Measurements from ENCODE around the gene EPHA7. TPM values are rescaled to one million over a fixed set of nuclear protein-coding genes. Genes with fewer than 3 reads are reported as not detected.

The EPHA7 gene
- total and polyA plus RNA-seq, 7 donors, result 0.01 to 0.75 (median 0.10) TPM

DNA sequence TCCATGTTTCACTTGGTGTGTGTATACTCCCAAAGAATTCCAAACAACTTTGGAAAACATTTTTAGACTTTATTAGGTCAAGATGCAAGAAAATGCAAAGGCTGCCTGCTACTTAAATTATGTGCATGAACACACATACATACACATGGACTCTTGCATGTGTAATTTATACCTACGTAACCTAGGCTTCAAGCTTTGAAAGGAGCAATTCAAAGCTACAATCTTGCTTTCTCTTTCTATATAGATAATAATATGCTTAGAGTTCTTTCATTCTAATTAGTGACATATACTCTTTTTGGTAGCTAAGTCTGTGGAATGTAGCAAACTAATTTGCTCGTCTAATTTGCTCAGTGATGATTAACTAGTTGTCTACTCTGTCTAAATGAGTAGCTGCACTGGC, 146.5 kb downstream of the EPHA7 start:
- Histone ChIP-seq H3K27ac (no peak overlapping the region), H3K36me3 (ENCODE audit: insufficient read depth in 1 of 2, low read depth in 1 of 2) (no peaks in the 10 kb centered on the region), H3K4me3 (no peak overlapping the region), H3K4me1 (no peaks in the 10 kb centered on the region), H3K27me3 (ENCODE audit: insufficient read depth in 3 of 3, low read length in 2 of 3) (no peaks in the 10 kb centered on the region), H3K9me3 (no peaks in the 10 kb centered on the region)
- DNase-seq (no peak), ATAC-seq (no peak)
- intact Hi-C loops (cut with DNase I), result no loop called here
- WGBS, 3 donors, result 62 to 76% (median 73%) methylated on average over 2 of the region's 2 CpGs
- TF ChIP-seq, protein P1, sequence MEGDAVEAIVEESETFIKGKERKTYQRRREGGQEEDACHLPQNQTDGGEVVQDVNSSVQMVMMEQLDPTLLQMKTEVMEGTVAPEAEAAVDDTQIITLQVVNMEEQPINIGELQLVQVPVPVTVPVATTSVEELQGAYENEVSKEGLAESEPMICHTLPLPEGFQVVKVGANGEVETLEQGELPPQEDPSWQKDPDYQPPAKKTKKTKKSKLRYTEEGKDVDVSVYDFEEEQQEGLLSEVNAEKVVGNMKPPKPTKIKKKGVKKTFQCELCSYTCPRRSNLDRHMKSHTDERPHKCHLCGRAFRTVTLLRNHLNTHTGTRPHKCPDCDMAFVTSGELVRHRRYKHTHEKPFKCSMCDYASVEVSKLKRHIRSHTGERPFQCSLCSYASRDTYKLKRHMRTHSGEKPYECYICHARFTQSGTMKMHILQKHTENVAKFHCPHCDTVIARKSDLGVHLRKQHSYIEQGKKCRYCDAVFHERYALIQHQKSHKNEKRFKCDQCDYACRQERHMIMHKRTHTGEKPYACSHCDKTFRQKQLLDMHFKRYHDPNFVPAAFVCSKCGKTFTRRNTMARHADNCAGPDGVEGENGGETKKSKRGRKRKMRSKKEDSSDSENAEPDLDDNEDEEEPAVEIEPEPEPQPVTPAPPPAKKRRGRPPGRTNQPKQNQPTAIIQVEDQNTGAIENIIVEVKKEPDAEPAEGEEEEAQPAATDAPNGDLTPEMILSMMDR (IDR thresholded peaks at IDR 0.05), result no peak

DNA sequence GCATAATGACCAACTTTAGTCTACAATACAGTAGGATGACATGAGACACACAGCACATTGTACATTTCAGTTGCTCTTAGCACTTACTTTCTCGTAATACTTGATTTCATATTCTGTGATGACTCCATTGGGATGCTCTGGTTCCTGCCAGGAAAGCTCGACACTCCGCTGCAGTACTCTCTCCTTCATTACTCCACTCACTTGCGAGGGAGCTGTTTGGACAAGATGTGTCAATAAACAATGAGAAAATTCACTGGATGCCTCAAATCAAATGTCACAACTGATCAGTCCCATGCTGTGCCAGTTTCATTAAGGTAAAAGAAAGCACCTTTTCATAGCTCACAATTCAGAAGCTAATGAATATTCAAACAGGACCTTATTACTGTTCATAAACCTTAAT, 147.1 kb downstream of the EPHA7 start:
- H3K27ac ChIP-seq, result no peak overlapping the region
- intact Hi-C loops (cut with DNase I), result no loop called here
- TF ChIP-seq, protein P1 (IDR thresholded peaks at IDR 0.05), result no peak
- H3K9me3 ChIP-seq, result no peaks in the 10 kb centered on the region
- DNase-seq, result no peak
- H3K4me3 ChIP-seq, result no peak overlapping the region
- ATAC-seq, result no peak
- 69 to 82% (median 77%) methylated on average over 4 of the region's 4 CpGs for WGBS, 3 donors
- H3K4me1 ChIP-seq, result no peaks in the 10 kb centered on the region
- no peaks in the 10 kb centered on the region for H3K27me3 ChIP-seq (ENCODE audit: insufficient read depth in 3 of 3, low read length in 2 of 3)
- no peaks in the 10 kb centered on the region for H3K36me3 ChIP-seq (ENCODE audit: insufficient read depth in 1 of 2, low read depth in 1 of 2)

DNA sequence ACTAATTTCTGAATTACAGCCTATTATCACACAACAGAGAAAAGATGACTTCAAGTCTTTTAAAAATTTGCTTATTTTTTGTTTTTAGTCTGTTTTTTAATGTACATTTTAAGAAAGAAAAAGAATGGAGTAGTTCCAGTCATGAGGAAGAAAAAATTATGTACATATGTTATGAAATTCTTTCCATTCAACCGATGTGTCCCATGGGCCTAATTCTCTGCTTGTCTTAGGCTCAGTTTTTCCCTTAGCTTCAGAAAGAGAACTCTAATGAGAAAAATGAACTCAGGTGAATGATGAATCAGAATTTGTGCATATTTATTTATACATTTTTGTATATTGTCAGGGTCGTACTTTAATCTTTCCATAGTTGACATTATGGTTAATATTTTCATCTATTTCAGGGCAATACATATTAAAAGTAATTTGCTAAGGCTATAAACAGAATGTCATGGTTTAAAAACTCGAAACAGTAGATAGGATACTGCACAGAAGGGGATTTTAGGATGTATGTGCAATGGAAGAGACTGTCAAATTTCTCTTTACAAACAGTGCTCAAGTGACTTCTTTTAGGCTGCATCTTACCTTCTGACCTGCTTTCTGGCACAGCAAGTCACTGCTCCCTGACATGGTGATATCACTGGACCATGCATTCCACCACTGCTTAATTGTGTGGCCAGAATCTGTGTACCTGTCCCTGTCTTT, 153.1 kb downstream of the EPHA7 start:
- Histone ChIP-seq H3K4me3 (no peak overlapping the region), H3K27me3 (ENCODE audit: insufficient read depth in 3 of 3, low read length in 2 of 3) (no peaks in the 10 kb centered on the region), H3K27ac (no peak overlapping the region), H3K9me3 (no peaks in the 10 kb centered on the region), H3K4me1 (no peaks in the 10 kb centered on the region), H3K36me3 (ENCODE audit: insufficient read depth in 1 of 2, low read depth in 1 of 2) (no peaks in the 10 kb centered on the region)
- intact Hi-C loops (cut with DNase I), result no loop called here
- TF ChIP-seq, protein P1 (IDR thresholded peaks at IDR 0.05), result no peak
- WGBS, 3 donors, result 58 to 67% (median 64%) methylated on average over 3 of the region's 3 CpGs
- ATAC-seq, result no peak
- no peak for DNase-seq

DNA sequence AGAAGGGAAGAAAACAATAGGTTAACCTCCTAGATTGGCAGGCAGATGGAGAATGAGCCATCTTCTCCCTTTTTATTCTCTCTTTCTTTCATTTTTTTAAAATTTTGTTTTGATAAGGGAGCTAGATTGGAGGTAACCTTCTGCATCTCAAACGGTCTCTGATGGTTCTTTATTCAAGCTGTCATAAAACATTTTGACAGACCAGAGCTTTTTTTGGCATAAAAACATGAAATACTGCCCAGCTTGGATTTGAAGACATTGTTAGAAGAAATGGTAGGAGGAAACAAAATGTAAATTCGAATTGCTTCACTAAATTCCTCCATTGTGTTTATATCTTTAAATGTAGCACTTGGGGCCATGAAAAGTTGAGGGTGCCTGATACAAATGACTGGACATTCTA, 158.5 kb downstream of the EPHA7 start:
- TF ChIP-seq, protein P1 (IDR thresholded peaks at IDR 0.05), result no peak
- DNase-seq (no peak), ATAC-seq (no peak)
- 40 to 47% (median 44%) methylated on average over 2 of the region's 2 CpGs for WGBS, 3 donors
- H3K27me3 ChIP-seq (ENCODE audit: insufficient read depth in 3 of 3, low read length in 2 of 3), result no peaks in the 10 kb centered on the region
- intact Hi-C loops (cut with DNase I), result no loop called here
- H3K9me3 ChIP-seq, result no peaks in the 10 kb centered on the region
- no peaks in the 10 kb centered on the region for H3K4me1 ChIP-seq
- H3K36me3 ChIP-seq (ENCODE audit: insufficient read depth in 1 of 2, low read depth in 1 of 2), result no peaks in the 10 kb centered on the region
- no peak overlapping the region for H3K27ac ChIP-seq
- no peak overlapping the region for H3K4me3 ChIP-seq

DNA sequence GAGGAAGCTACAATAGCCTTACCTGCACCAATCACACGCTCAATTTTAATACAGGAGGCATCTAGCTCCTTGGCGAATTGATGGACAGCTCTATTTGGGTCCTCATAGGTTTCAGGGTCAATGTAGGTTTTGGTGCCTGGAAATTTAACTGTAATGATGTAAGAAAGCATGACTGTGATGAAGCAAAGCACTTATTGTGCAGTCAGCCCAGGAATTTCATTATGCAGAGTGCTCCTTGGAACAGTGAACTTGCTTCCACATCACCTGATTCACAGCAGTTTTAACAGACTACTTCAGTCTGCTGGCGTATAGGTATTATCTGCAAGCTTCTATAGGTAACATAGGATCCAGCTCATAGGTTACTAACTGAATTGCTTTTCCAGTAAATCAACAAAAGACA, 160.0 kb downstream of the EPHA7 start:
- Histone ChIP-seq H3K4me1 (no peaks in the 10 kb centered on the region), H3K4me3 (no peak overlapping the region), H3K36me3 (ENCODE audit: insufficient read depth in 1 of 2, low read depth in 1 of 2) (no peaks in the 10 kb centered on the region), H3K9me3 (no peaks in the 10 kb centered on the region), H3K27ac (no peak overlapping the region), H3K27me3 (ENCODE audit: insufficient read depth in 3 of 3, low read length in 2 of 3) (no peaks in the 10 kb centered on the region)
- no peak for DNase-seq
- TF ChIP-seq, protein P1 (IDR thresholded peaks at IDR 0.05), result no peak
- intact Hi-C loops (cut with DNase I), result no loop called here
- no peak for ATAC-seq
- WGBS, 3 donors, result 92 to 98% (median 93%) methylated on average over 3 of the region's 3 CpGs
